ENCODE data around the gene GNAS.

GNAS gene

DNA sequence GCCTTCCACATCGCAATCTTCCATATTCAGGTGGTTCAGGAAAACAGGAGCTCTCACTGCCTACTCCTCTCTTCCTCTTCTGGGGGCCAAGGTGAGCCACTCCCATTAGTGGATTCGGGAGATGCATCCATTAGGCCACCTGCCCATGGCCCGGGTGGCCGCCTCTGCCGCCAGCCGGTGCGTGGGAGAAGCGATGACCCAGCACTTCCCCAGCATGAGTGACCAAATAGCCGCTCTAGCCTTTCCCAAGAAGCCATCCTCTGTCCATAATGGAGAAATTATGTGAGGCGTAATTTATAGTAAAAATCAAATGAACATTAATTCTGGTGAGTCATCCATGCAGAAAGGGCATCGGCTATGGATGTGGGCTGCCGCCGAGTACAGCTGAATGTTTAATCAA is 41.2 kb upstream of the GNAS start:
- no peak for DNase-seq (ENCODE audit: low read depth)
- no peak overlapping the region for H3K4me3 ChIP-seq (replicated peaks; ENCODE audit: low read depth, low read length)
- no peak for TF ChIP-seq CTCF (IDR thresholded peaks at IDR 0.05; ENCODE audit: low read length, missing control alignments)

GRCh38 chr20:58813369-58813768 is 39.1 kb upstream of the GNAS start:
- no peak for DNase-seq (ENCODE audit: low read depth)
- H3K4me3 ChIP-seq (replicated peaks; ENCODE audit: low read depth, low read length): no peak overlapping the region
- TF ChIP-seq CTCF (IDR thresholded peaks at IDR 0.05; ENCODE audit: low read length, missing control alignments): no peak

GRCh38 chr20:58815448-58815847 is 37.1 kb upstream of the GNAS start:
- no peak overlapping the region for H3K4me3 ChIP-seq (replicated peaks; ENCODE audit: low read depth, low read length)
- no peak for TF ChIP-seq CTCF (IDR thresholded peaks at IDR 0.05; ENCODE audit: low read length, missing control alignments)
- DNase-seq (ENCODE audit: low read depth): no peak

GRCh38 chr20:58816051-58816450 is 36.5 kb upstream of the GNAS start:
- H3K4me3 ChIP-seq (replicated peaks; ENCODE audit: low read depth, low read length): no peak overlapping the region
- no peak for DNase-seq (ENCODE audit: low read depth)
- TF ChIP-seq CTCF (IDR thresholded peaks at IDR 0.05; ENCODE audit: low read length, missing control alignments): no peak

- H3K4me3 ChIP-seq (replicated peaks; ENCODE audit: low read depth, low read length): no peak overlapping the region
- no peak for DNase-seq (ENCODE audit: low read depth)
- no peak for TF ChIP-seq CTCF (IDR thresholded peaks at IDR 0.05; ENCODE audit: low read length, missing control alignments)
Measured at GRCh38 chr20:58816957-58817651, 35.4 kb upstream of the GNAS start.

DNA sequence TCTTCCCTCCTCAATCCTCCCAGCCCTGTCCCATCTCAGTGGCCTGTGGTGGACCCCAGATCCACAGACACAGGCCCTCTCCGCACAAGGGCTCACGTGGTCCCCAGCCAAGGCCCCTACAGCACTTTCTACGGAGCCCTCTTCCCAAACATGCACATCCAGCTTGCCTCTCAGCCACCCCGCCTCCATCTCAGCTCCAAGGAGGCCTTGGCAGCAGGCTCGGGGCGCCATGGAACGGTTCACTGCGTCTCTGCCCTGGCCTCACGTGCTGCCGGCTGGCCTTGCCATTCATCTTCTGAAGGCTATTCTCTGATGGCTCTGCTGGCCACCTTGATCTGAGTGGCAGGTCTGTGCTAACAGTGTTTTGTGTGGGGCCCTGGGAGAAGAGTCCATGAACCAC is 34.8 kb upstream of the GNAS start:
- TF ChIP-seq CTCF (IDR thresholded peaks at IDR 0.05; ENCODE audit: low read length, missing control alignments): no peak
- no peak overlapping the region for H3K4me3 ChIP-seq (replicated peaks; ENCODE audit: low read depth, low read length)
- DNase-seq (ENCODE audit: low read depth): no peak

Measured in fibroblast of pulmonary artery (primary cell).